Measurements from ENCODE around the gene C14orf119.

C14orf119 gene

GRCh38 chr14:23126548-23127278 lies 31.4 kb downstream of the C14orf119 start:
- no peak for TF ChIP-seq ZNF274 (IDR thresholded peaks at IDR 0.05; ENCODE audit: low read depth, low read length)
- H3K4me3 ChIP-seq (ENCODE audit: low read length): no peak overlapping the region

GRCh38 chr14:23127861-23128260 lies 32.6 kb downstream of the C14orf119 start:
- no peak for TF ChIP-seq ZNF274 (IDR thresholded peaks at IDR 0.05; ENCODE audit: low read depth, low read length)
- no peak overlapping the region for H3K4me3 ChIP-seq (ENCODE audit: low read length)

- H3K4me3 ChIP-seq (ENCODE audit: low read length): no peak overlapping the region
- no peak for TF ChIP-seq ZNF274 (IDR thresholded peaks at IDR 0.05; ENCODE audit: low read depth, low read length)
Measured at GRCh38 chr14:23128969-23129758, 33.9 kb downstream of the C14orf119 start.

GRCh38 chr14:23129759-23130316 lies 34.5 kb downstream of the C14orf119 start:
- no peak overlapping the region for H3K4me3 ChIP-seq (ENCODE audit: low read length)
- no peak for TF ChIP-seq ZNF274 (IDR thresholded peaks at IDR 0.05; ENCODE audit: low read depth, low read length)

GRCh38 chr14:23130871-23131270 lies 35.6 kb downstream of the C14orf119 start:
- TF ChIP-seq ZNF274 (IDR thresholded peaks at IDR 0.05; ENCODE audit: low read depth, low read length): no peak
- H3K4me3 ChIP-seq (ENCODE audit: low read length): no peak overlapping the region

GRCh38 chr14:23131482-23131881 lies 36.2 kb downstream of the C14orf119 start:
- H3K4me3 ChIP-seq (ENCODE audit: low read length): no peak overlapping the region
- no peak for TF ChIP-seq ZNF274 (IDR thresholded peaks at IDR 0.05; ENCODE audit: low read depth, low read length)

GRCh38 chr14:23132970-23133369 lies 37.7 kb downstream of the C14orf119 start:
- TF ChIP-seq ZNF274 (IDR thresholded peaks at IDR 0.05; ENCODE audit: low read depth, low read length): no peak
- no peak overlapping the region for H3K4me3 ChIP-seq (ENCODE audit: low read length)

- TF ChIP-seq ZNF274 (IDR thresholded peaks at IDR 0.05; ENCODE audit: low read depth, low read length): no peak
Measured at GRCh38 chr14:23136566-23137133, 41.3 kb downstream of the C14orf119 start.

GRCh38 chr14:23137192-23137812 lies 42.0 kb downstream of the C14orf119 start:
- no peak for TF ChIP-seq ZNF274 (IDR thresholded peaks at IDR 0.05; ENCODE audit: low read depth, low read length)
- H3K4me3 ChIP-seq (ENCODE audit: low read length): no peak overlapping the region

More at GRCh38 chr14:23136566-23137133, 41.3 kb downstream of the C14orf119 start:
- H3K4me3 ChIP-seq (ENCODE audit: low read length): no peak overlapping the region

- H3K4me3 ChIP-seq (ENCODE audit: low read length): no peak overlapping the region
- no peak for TF ChIP-seq ZNF274 (IDR thresholded peaks at IDR 0.05; ENCODE audit: low read depth, low read length)
Measured at GRCh38 chr14:23137813-23138535, 42.7 kb downstream of the C14orf119 start.

GRCh38 chr14:23139874-23140273 lies 44.6 kb downstream of the C14orf119 start:
- TF ChIP-seq ZNF274 (IDR thresholded peaks at IDR 0.05; ENCODE audit: low read depth, low read length): no peak

GRCh38 chr14:23140371-23140770 lies 45.1 kb downstream of the C14orf119 start:
- no peak for TF ChIP-seq ZNF274 (IDR thresholded peaks at IDR 0.05; ENCODE audit: low read depth, low read length)
- H3K4me3 ChIP-seq (ENCODE audit: low read length): no peak overlapping the region

More at GRCh38 chr14:23139874-23140273, 44.6 kb downstream of the C14orf119 start:
- H3K4me3 ChIP-seq (ENCODE audit: low read length): no peak overlapping the region

GRCh38 chr14:23141706-23142444 lies 46.6 kb downstream of the C14orf119 start:
- no peak for TF ChIP-seq ZNF274 (IDR thresholded peaks at IDR 0.05; ENCODE audit: low read depth, low read length)
- no peak overlapping the region for H3K4me3 ChIP-seq (ENCODE audit: low read length)

Measured in GM08714 (cell line).